GM12872 (cell line): Measurements from ENCODE around the gene PGPEP1.

ENCODE experiments used
- CTCF ChIP-seq: IDR thresholded peaks from 3 replicates; pipeline ENCODE4 v1.5.1; 2011; ENCODE audit warnings: low read depth, mild to moderate bottlenecking, low read length, moderate library complexity; ENCODE audit not compliant: insufficient read depth

The PGPEP1 gene

GRCh38 chr19:18294467-18294864 lies 45.9 kb upstream of the PGPEP1 start:
- no peak for TF ChIP-seq CTCF

GRCh38 chr19:18295034-18295451 lies 45.4 kb upstream of the PGPEP1 start:
- TF ChIP-seq CTCF = no peak

- no peak for TF ChIP-seq CTCF
Observed at GRCh38 chr19:18297308-18297707, 43.1 kb upstream of the PGPEP1 start.

- TF ChIP-seq CTCF = no peak
Observed at GRCh38 chr19:18298601-18299000, 41.8 kb upstream of the PGPEP1 start.

GRCh38 chr19:18299654-18300053 lies 40.7 kb upstream of the PGPEP1 start:
- TF ChIP-seq CTCF = no peak

- TF ChIP-seq CTCF = no peak
Observed at GRCh38 chr19:18300930-18301717, 39.3 kb upstream of the PGPEP1 start.

- no peak for TF ChIP-seq CTCF
Observed at GRCh38 chr19:18301718-18302111, 38.7 kb upstream of the PGPEP1 start.

GRCh38 chr19:18304208-18304457 lies 36.3 kb upstream of the PGPEP1 start:
- no peak for TF ChIP-seq CTCF
